OCI-LY7 (cell line): ENCODE measurements around the gene KHK. TPM values are rescaled to one million over a fixed set of nuclear protein-coding genes. Genes with fewer than 3 reads are reported as not detected.

Source experiments
- BruUV-seq: library from RNA; stranded (reverse); fragments of 400-500 nt; replicated peaks from 2 replicates; lab custom pipeline; 2021; lab: Mats Ljungman, UMichigan
- CTCF ChIA-PET: fragments of 300-600 bp; sonication (Branson Sonifier 250); formaldehyde crosslinking; loops from one replicate; lab custom pipeline; 2022; ENCODE audit warnings: antibody characterized with exemption; ENCODE audit not compliant: unreplicated experiment; lab: Charles Lee
- POLR2A ChIA-PET: fragments of 300-600 bp; sonication (Branson Sonifier 250); formaldehyde crosslinking; loops from one replicate; lab custom pipeline; 2022; ENCODE audit warnings: antibody characterized with exemption; lab: Charles Lee
- DNase-seq: peaks from one replicate; pipeline ENCODE4 v3.0.0-alpha.2; 2015; ENCODE audit warnings: low spot score
- H2AFZ ChIP-seq: fragments of 200-600 bp; sonication (generic), shearing (Covaris generic); 2 replicates; pipeline ENCODE4 v1.6.1; 2014; ENCODE audit warnings: mild to moderate bottlenecking, antibody characterized with exemption, low read length, moderate library complexity
- H3K27ac ChIP-seq: fragments of 200-600 bp; sonication (generic); 2 replicates; pipeline ENCODE4 v1.5.1; 2014; ENCODE audit warnings: mixed run types, low read depth, mild to moderate bottlenecking, moderate library complexity, low read length, inconsistent platforms; ENCODE audit not compliant: poor library complexity, severe bottlenecking
- H3K36me3 ChIP-seq: fragments of 200-600 bp; sonication (generic); 2 replicates; pipeline ENCODE4 v1.6.1; 2014; ENCODE audit warnings: mild to moderate bottlenecking, antibody characterized with exemption, low read length, moderate library complexity, mixed read lengths; ENCODE audit not compliant: insufficient read depth
- H3K4me1 ChIP-seq: fragments of 200-600 bp; sonication (generic); 2 replicates; pipeline ENCODE4 v1.5.1; 2014; ENCODE audit warnings: mild to moderate bottlenecking, low read length; ENCODE audit not compliant: insufficient read depth, poor library complexity, severe bottlenecking
- H3K4me2 ChIP-seq: fragments of 200-600 bp; sonication (generic); 2 replicates; pipeline ENCODE4 v1.6.1; 2014; ENCODE audit warnings: mild to moderate bottlenecking, low read length
- H3K4me3 ChIP-seq: fragments of 200-600 bp; sonication (generic); 2 replicates; pipeline ENCODE4 v1.5.1; 2014; ENCODE audit warnings: mild to moderate bottlenecking, low read depth, low read length; ENCODE audit not compliant: poor library complexity, severe bottlenecking
- H3K79me2 ChIP-seq: fragments of 200-600 bp; sonication (generic); 2 replicates; pipeline ENCODE4 v1.6.1; 2016; ENCODE audit warnings: low read depth, mild to moderate bottlenecking, low read length, moderate library complexity, mixed read lengths; ENCODE audit not compliant: insufficient read depth
- H3K9me2 ChIP-seq: fragments of 200-600 bp; sonication (generic); 2 replicates; pipeline ENCODE4 v1.6.1; 2016; ENCODE audit warnings: mild to moderate bottlenecking, low read length, mixed read lengths; ENCODE audit not compliant: insufficient read depth
- H3K9me3 ChIP-seq: fragments of 200-600 bp; sonication (generic); 2 replicates; pipeline ENCODE4 v1.6.1; 2014; ENCODE audit warnings: mild to moderate bottlenecking, mixed run types, low read length, mixed read lengths
- H4K20me1 ChIP-seq: fragments of 200-600 bp; sonication (generic); 2 replicates; pipeline ENCODE4 v1.6.1; 2014; ENCODE audit warnings: mild to moderate bottlenecking, antibody characterized with exemption, low read length, moderate library complexity, mixed read lengths; ENCODE audit not compliant: insufficient read depth
- CTCF ChIP-seq: fragments of 200-600 bp; sonication (generic); conservative IDR thresholded peaks from 2 replicates; pipeline ENCODE4 v1.5.1; 2014; ENCODE audit warnings: mild to moderate bottlenecking, antibody characterized with exemption, low read length, moderate library complexity, mixed read lengths
- EZH2phosphoT487 ChIP-seq: fragments of 200-600 bp; sonication (generic); IDR thresholded peaks from 2 replicates; pipeline ENCODE4 v1.6.1; 2018; ENCODE audit warnings: low read depth, borderline replicate concordance, mild to moderate bottlenecking, mixed run types, antibody characterized with exemption, low read length, moderate library complexity, mixed read lengths
- intact Hi-C: fragments of 100-400 bp; cut with micrococcal nuclease; formaldehyde crosslinking; loops from one replicate; pipeline ENCODE4 v1.10.0; 2022; ENCODE audit not compliant: unreplicated experiment
- total RNA-seq, 2 experiments: library from RNA; depleted of rRNA in 1 of 2; stranded (reverse); fragments of >200 nt in 1 of 2; shearing (Covaris generic) in 1 of 2; gene quantifications; 2 replicates each; pipeline ENCODE4 v1.2.3, GENCODE V29; 2014 to 2022

KHK gene
- total RNA-seq, 2 experiments from 2014 or later, result 9.7 to 17.9 TPM

GRCh38 chr2:27147935-27148334 lies 61.4 kb downstream of the KHK start:
- ChIA-PET CTCF (no interaction called here), POLR2A (no interaction called here)
- Histone ChIP-seq H3K27ac (no peak overlapping the region), H3K79me2 (no peaks in the 10 kb centered on the region), H3K4me2 (no peak overlapping the region), H3K4me3 (no peak overlapping the region), H3K4me1 (peaks cover 16% of the 10 kb centered on the region), H3K36me3 (no peaks in the 10 kb centered on the region), H3K9me3 (peaks cover 7% of the 10 kb centered on the region; the same call in 1 of the 2 replicates), H3K9me2 (no peaks in the 10 kb centered on the region), H2AFZ (no peak overlapping the region), H4K20me1 (no peaks in the 10 kb centered on the region)
- intact Hi-C loops, result no loop called here
- BruUV-seq, result no TSS peak
- DNase-seq, result no peak
- TF ChIP-seq EZH2phosphoT487, result no peak
- TF ChIP-seq CTCF, result no peak

GRCh38 chr2:27148801-27149439 lies 62.3 kb downstream of the KHK start, which contains the start of gene TCF23:
TSS of gene TCF23 (plus strand) at chr2:27149004. CDS start at chr2:27149134, 130 bp downstream.
- H4K20me1 ChIP-seq, result no peaks in the 10 kb centered on the region
- H3K4me1 ChIP-seq, result peaks cover 26% of the 10 kb centered on the region
- intact Hi-C loops, result no loop called here
- no peaks in the 10 kb centered on the region for H3K9me2 ChIP-seq
- no peak within 1 kb of the TSS for H2AFZ ChIP-seq
- H3K27ac ChIP-seq, result no peak within 1 kb of the TSS
- no peak within 1 kb of the TSS for H3K4me3 ChIP-seq
- no peak for DNase-seq
- no peak within 1 kb of the TSS for H3K4me2 ChIP-seq
- no TSS peak for BruUV-seq
- ChIA-PET POLR2A (interaction anchor here (0.7 to 1.6 kb wide), 2 partner anchors 12 to 26 kb away, joined by 3 to 4 read pairs; no protein-coding TSS in a partner anchor), CTCF (no interaction called here)
- TF ChIP-seq EZH2phosphoT487, result no peak
- TF ChIP-seq CTCF, result no peak
- no peaks in the 10 kb centered on the region for H3K79me2 ChIP-seq
- no peaks in the 10 kb centered on the region for H3K9me3 ChIP-seq
- H3K36me3 ChIP-seq, result no peaks in the 10 kb centered on the region
